NCI-H446 treated with DMSO at 0.1 percent for 48 hours (cell line): Measurements from ENCODE around the gene CUX1.

Experiments
- DNase-seq: peaks from one replicate; lab custom pipeline; 2025; lab: John Stamatoyannopoulos, UW

The CUX1 gene

DNA sequence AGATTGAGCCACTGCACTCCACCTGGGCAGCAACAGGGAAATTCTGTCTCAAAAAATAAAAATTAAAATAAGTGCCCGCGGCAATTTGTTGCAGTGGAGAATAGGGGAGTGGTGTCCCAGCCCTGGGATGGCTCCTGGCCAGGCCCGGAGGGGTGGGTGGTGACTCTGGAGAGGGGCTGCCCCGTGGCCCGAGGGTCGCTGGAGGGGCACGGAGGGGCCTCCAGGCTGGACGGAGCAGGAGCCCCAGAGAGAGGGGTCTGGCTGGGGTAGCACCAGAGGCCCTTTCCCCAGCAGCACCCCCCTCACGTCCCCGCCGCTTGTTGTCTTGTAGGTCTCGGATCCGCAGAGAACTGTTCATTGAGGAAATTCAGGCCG lies 430.6 kb downstream of the CUX1 start:
- no peak for DNase-seq

DNA sequence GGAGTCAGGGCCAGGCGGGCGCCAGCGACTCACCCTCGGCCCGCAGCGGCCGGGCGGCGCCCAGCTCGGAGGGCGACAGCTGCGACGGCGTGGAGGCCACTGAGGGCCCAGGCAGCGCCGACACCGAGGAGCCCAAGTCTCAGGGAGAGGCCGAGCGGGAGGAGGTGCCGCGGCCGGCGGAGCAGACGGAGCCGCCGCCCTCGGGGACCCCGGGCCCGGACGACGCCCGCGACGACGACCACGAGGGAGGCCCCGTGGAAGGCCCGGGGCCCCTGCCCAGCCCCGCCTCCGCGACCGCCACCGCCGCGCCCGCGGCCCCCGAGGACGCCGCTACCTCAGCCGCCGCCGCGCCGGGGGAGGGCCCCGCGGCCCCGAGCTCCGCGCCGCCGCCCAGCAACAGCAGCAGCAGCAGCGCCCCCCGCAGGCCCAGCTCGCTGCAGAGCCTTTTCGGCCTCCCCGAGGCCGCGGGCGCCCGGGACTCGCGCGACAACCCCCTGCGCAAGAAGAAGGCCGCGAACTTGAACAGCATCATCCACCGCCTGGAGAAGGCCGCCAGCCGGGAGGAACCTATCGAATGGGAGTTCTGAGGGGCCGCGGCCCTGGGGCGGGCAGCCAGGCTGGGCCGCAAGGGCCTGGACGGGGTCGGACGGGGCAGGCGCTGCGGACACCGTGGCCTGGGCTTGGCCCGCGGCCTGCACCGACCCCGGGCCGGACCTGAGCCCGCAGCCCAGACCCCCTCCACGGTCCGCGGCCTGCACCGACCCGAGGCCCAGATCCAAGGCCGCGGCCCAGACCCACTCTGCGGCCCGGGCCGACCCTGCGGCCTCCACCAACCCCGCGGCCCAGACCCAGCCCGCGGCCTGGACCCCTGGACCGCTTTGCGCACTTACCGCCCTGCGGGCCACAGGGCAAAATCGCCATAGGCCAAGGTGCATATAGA lies 431.3 kb downstream of the CUX1 start:
- no peak for DNase-seq

DNA sequence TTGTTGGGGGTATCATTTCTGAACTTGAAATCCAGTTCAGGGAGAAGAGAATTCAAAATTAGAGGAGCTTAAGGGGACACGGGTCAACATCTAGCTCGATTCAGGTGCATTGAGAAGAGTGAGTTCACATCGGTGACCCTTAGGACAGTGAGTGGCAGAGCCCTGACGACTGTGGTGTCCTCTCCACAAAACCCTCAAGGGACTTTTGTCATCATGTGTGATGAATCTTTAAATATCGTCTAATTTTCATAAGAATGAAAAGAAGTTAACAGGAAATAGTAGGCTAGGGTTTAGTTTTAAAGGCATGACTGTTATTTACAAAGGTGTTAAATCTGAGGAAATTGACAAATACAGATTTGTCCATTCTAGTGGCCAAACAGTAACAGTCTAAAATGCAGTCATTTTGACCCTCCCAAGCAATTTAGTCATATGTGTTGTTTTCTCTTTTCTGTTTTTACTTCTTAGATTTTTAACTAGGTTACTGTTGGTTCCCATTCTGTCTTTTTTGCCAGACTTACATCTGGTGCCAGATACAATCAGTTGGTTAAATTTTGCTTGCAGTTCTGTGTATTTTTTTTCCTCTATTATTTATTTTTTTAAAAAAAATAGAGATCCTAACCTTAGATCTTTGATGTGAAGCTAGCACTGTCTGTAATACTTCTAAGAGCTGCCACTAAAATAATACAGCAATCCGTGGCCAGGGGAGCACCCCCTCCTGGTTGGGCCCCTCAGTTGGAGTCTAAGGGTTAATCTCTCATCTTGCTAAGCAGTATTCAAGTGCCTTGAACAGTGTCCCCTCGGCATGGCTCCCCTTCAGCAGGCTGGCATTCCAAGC lies 434.3 kb downstream of the CUX1 start:
- DNase-seq = no peak

DNA sequence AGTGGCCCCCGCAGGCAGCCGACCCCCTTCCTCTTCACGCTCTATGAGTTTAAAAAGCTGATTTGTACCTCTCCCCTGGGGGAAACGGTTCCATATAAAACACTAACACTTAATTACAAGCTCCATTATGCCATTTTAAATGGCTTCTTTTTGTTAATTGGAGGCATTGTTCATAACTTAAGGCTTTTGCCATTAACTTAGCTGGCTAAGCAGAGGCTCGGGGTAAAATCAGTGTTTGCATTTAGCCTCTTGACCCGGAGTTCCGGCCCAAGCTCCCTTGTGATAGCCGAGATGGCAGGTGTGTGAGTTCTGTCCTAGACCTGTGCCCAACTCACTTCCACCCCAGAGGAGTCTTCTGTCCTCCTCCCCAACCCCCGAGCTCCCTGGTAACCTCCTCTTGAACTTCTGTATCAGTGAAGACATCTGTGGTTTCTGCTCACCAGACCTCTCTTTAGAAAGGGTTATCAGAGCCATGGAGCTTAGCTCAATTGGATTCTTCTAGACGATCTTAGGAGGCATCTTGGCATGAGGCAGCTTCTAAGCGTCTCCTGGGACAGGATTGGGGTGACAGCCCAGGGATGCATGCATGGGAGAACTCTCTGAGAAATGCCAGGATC lies 435.0 kb downstream of the CUX1 start:
- no peak for DNase-seq

DNA sequence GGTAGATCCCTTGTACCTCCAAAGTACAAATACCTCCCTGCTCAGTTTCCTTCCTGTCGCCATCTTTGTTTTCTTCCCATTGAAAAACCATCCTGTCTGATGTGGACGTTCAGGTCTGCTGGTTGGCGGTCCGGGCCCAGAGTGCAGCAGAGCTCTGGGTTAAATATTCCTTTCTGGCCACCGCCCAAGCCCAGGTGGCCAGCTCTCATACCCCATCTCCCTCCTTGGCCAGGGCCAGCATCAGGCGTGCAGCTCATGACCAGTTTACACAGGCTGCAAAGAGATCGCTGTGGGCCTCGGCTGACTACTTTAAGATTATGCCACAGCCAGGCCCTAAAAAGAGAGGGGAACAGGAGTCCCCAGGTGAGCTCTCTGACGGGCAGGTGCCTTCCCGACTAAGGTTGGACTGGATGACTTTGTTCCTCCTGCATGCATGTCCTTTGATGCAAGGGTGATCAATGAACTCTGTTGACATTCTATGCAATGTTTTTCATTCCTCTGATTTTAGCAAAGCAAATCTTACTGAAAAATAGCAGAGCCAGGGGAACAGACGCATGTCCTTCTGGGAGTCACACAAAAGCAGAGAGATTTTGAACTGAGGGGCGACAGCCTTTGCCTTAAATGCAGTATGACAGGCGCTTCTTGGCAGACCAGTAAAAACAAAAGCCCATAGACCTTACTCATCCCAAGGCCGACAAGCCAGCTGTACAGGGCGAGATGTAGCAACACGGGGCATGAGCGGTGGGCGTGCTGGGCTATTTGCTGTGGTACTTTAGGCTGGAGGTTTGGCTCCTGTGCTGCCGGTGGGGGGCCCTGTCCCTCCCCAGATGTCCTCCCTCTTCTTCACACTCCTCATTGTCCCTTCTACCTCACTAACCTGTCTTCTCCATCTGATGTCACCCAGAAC lies 435.9 kb downstream of the CUX1 start:
- DNase-seq = no peak

DNA sequence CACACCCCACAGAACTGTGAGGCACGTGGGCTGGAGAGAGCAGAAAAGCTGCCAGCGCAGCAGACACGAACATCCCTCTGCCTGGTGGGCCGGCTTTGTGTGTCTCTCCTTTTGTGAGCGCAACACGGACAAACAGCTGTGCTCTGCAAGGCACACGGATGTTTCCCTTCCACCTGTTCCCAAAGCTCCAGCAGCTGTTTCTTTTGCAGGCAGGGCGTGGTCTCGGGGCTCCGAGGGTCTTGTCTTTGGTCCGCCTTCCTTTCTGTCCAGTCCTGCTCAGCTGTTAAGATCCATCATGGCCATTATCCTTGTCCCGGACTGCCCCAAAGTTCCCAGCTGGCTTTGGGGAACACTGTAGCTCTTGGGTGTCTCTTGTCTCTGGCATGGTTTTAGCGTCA lies 436.5 kb downstream of the CUX1 start:
- no peak for DNase-seq

DNA sequence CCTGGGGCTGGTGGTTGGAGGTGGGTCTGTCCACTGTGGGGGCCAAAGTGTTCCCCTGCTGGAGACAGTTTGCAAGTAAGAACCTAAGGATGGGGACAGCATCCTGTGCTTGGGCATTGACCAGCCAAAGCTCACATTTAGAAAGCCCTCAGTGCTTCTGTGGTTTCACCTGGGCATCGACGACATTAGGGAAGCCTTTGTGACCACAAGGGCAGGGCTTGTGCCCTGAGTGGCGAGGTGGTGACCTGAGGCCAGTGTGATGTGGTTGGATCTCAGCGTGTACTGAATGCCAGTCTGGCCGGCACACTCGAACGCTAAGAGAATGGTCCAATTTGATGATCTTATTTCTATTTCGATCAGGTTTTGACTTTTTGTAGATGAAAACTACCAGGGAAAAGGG lies 437.1 kb downstream of the CUX1 start:
- DNase-seq = no peak

DNA sequence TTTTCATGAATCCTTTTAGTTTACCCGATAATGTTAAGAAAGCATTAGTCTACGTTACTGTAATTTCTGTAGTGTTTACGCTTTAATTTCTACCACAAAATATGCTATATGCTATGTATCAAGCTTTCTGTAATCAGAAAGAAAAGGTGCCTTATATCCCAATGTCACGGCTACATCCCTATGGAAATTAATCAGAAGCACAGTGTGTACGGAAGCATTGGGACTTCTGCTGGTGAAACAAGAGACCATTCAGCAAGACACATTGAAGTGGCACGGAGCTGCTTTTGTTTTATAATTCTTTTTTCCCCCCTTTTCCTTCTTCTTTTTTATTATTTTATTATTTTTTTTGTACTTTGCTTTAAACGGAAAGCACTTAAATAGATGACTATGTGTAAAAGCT lies 438.1 kb downstream of the CUX1 start:
- no peak for DNase-seq

DNA sequence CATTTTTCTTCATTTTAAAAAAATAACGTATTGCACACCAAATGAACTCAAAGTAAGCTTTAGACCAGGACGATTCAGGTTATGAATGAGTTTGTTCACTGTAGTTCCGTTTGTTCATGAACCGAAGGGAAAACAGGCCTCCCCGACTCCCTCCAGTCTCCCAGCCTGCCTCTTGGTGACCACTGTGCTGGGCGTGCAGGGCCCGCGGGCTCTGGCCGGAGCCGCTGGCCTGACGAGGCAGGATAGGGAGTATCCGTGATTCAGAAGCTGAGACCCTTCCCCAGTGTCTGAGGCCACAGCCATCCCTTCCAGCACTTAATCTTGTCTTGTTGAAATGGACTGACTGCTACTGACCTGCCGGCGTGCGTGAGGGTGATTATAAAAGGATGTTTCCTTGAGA lies 438.5 kb downstream of the CUX1 start:
- DNase-seq = no peak

DNA sequence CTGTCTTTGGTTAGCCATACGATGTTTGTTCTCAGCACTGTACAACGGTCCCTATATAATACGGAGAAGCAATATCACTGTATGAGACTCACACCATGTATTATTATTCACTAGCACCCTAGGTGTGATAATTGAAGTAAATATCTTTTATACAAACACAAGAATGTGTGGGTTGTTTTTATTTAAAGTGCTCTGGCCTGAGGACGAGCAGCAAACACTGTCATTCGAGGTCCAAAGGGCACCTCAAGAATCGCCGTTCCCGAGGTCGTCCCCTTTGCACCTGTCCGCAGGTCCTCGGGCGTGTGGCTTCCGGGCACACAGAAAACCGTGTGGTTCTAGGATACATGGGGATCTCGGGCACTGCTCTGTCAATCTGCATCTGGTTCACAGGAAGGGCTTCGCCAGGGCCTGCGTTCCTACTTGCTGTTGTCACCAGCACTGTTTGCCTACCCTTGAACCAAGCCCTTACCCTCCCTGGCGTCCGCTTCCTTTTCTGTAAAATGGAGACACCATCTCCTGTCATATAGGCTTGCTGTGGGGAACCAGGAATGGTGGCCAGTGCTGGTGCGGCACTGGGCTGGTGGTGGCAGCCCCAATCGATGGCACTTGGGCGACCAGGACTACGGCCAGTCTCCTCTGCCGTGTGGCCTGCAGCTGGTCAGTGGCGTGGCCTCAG lies 440.8 kb downstream of the CUX1 start:
- no peak for DNase-seq

DNA sequence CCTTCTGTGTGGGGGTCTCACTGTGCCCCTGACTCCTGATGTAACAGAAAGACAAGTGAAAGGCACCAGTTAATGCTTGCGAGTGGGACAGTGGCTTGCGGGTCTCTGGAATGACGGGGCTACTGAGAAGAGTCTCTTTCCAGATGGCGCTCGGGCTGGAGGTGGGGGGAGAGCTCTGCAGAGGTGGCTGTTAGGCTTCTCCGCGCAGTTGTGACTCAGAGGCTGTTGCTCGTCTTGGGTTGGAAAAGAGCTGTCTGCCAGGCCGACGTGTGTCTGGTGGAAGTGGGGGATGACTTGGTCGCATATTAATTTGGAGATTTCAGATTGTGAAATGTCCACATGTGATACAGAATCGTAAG lies 441.3 kb downstream of the CUX1 start:
- no peak for DNase-seq

DNA sequence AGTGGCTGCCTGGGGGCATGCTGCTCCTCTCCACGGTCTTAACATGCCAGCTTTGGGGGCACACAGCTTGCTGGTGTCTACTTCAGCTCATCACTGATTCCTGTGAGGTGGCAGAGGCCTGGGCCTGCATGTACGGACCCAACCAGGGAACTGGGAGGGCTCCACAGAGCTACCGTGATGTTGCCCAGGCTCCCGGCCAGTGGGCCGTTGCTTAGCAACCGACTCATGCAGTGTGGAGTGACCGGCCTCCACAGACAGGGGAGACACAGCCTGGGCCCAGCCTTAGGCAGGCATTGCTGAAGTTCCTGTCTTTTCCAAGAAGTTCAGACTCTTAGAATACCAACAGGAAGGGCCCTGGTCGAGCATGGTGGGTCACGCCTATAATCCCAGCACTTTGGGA lies 443.4 kb downstream of the CUX1 start:
- no peak for DNase-seq

DNA sequence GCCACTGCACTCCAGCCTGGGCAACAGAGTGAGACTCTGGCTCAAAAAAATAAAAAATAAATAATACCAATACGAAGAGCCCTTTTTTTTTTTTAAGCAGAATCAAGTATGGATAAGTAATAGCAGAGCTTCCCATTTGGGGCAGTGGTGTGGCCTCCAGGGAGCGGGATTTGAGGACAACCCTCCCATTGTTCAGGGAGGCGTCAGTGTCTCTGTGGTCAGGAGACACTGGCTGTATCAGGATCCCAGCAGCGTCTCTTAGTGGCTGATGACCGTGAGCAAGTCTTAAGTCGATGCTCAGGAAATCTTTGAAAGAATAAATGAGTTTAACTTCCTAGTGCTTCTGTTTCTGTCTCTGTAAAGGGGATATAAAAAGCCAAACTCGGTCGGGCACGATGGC lies 444.0 kb downstream of the CUX1 start:
- DNase-seq = no peak

DNA sequence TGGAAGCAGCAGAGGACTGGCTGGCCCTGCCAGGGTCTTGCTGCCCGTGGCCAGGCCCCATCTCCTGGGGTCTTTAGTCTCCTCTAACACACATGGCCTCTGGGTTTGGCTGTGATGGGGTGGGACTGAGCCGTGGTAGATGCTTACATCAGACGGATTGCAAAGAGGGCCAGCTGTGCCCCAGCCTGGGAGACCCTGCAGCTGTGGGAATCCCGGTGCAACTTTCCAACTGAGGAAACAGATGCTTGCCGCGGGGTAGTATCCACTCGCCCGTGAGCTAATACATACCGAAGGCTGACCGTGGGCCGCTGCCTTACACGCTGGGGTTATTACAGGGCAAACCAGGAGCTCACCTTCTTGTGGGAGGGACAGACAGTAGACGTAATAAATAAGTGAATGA lies 445.1 kb downstream of the CUX1 start:
- no peak for DNase-seq

DNA sequence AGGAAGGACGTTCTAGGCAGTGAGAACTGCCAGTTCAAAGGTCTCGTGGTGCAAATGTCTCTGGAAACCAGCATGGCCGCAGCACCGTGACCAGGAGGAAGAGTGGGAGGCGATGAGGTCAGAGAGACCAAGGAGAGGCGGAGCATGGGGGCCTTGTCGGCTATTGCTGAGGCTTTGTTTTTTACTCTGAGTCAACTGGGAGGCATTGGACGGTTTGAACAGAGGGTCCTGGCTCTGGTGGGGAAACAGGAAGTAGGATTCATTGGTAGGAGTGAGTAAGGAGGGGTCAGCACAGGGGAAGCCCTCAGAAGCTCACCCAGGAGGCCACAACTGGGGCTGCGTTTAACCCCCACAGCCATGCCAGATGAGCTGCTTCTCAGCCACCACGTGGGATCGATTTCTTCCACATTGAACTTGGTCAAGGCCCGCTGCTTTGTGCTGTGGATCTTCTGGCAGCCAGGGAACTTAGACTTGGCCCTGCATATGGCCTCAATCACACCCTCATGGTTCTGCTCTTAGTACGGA lies 447.0 kb downstream of the CUX1 start:
- DNase-seq = no peak

DNA sequence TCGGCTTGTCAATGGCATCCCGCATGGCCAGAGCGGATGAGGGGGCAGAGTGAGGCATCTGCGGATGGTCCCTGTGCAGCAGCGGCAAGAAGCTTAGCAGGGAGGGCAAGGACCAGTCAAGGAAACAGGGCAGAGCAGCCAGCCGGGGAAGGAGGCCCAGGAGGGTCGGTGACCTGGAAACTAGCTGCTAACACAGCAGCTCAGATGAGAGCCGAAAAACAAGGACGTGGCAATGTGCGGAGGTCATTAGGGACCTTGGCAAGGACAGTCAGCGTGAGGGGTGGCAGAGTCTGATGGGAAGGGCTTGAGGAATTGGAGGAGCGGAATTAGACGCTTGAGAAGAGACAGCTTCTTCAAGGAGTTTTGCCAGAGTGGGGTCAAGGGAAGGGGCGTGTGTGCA lies 449.1 kb downstream of the CUX1 start:
- no peak for DNase-seq

DNA sequence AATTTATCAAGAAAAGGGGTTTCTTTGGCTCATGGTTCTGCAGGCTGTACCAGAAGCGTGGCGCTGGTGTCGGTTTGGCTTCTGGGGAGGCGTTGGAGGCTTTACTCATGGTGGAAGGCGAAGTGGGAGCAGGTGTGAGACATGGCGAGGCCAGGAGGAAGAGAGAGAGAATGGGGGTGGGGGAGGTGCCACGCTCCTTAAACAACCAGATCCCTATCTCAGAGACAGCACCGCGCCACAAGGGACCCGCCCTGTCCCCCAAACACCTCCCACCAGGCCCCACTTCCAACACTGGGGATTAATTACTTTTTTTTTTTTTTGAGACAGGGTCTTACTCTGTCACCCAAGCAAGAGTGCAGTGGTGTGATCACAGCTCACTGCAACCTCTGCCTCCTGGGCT lies 451.2 kb downstream of the CUX1 start:
- no peak for DNase-seq

DNA sequence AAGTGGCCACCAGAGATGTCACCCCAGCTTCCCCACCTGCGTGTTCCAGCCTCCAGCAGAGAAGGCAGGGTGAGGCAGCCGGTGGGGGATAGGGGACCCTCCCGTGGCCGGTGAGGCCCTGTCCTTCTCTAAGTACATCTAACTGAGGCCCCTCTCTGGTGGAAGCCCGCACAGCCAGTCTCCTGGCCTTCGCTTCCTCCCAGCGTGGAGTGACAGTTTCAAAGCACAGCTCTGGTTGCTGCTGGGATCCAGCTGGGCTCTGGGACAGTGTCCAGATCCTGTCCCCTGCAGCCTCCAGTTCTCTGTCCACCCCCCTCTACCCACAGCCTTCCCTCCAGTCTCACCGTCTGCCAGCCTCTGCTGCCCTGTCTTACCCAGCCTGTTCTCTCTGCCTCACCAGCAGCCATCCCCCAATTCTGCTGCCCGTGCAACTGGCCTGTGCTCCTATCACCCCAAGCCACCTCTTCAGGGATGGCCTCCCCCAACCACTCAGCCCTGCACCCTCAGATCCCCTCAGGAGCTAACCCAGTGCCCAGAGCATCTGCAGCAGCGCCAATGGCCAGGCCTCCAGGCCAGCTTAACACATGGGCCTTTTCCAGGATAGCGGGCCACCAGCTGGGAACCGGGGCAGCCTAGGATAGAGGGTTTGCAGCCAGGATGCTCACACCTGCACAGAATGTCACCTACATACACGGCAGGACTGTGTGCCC lies 452.9 kb downstream of the CUX1 start:
- DNase-seq = no peak

DNA sequence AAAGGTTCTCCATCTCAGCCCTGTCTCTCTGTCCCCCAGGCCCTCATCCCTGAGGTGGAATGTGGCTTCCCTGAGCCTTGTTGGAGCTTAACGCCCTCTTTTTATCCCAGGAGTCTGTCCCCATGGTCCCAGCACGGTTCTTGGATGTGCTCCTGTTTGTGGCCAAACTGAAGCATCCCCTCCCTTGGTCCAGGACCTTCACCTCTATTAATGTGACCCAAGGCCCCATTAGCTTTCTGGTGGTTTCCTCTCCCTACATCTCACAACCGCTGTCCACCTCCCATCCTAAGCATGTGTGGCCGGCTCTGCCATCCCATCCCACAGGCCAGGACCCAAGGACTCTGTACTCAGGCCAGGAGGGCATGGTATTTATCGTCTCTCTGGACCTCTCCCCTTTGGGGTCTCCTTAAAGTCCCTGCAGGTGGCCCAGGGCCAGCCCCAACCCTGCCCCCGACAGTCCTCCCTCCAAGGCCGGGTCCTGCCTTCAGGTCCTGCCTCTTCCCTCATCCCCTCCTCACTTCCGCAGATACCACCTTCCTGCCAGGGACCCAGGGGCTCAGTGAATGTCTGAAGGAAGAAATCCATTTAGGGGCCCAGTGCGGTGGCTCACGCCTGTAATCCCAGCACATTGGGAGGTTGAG lies 453.9 kb downstream of the CUX1 start:
- DNase-seq = no peak
